Stimulated activated memory B cell treated with anti-CD40 and anti-IgM and Interleukin-4, amounts not matched to agents 10 μg/mL and 1 μg/mL and 100 μg/mL, for 72 hours (primary cell): Measurements from ENCODE around the gene MFN2.
"Not testable (repeated sequence)": the region's sequence is repeated elsewhere in the genome, so short reads cannot be mapped to it uniquely, and the experiment has no call there.

Experiments used
- ATAC-seq: fragments of 150-1000 bp; cut with Tn5 transposase; 2 replicates; pipeline ENCODE4 v1.10.0; 2021
- H3K27ac Mint-ChIP-seq: one replicate; pipeline ENCODE4 v1.8.0; 2022; ENCODE audit warnings: mild to moderate bottlenecking, mixed read lengths
- H3K27me3 Mint-ChIP-seq: one replicate; pipeline ENCODE4 v1.8.0; 2022; ENCODE audit warnings: mixed read lengths
- H3K36me3 Mint-ChIP-seq: one replicate; pipeline ENCODE4 v1.8.0; 2022; ENCODE audit warnings: mixed read lengths
- H3K4me1 Mint-ChIP-seq: one replicate; pipeline ENCODE4 v1.8.0; 2022; ENCODE audit warnings: mixed read lengths
- H3K4me3 Mint-ChIP-seq: one replicate; pipeline ENCODE4 v1.8.0; 2022; ENCODE audit warnings: mild to moderate bottlenecking, moderate library complexity, mixed read lengths
- H3K9me3 Mint-ChIP-seq: one replicate; pipeline ENCODE4 v1.8.0; 2022; ENCODE audit warnings: mixed read lengths

MFN2 gene

DNA sequence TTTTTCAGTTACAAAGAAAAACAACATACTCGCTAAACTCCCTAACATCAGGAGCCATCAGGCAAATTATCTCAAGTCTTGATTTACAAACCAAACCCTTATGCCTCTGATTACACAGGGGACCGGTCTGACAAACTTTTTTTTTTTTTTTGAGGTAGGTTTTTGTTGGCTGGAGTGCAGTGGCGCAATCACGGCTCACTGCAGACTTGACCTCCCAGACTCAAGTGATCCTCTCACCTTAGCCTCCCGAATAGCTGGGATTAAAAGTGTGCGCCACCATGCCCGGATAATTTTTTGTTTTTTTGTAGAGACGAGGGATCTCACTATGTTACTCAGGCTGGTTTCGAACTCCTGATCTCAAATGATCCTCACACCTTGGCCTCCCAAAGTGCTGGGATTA is 35.3 kb downstream of the MFN2 start:
- H3K27me3 Mint-ChIP-seq: no peaks in the 10 kb centered on the region
- no peak for ATAC-seq
- no peaks in the 10 kb centered on the region for H3K9me3 Mint-ChIP-seq
- no peak overlapping the region for H3K4me3 Mint-ChIP-seq
- H3K4me1 Mint-ChIP-seq: peaks cover 15% of the 10 kb centered on the region
- H3K36me3 Mint-ChIP-seq: peaks cover 25% of the 10 kb centered on the region
- no peak overlapping the region for H3K27ac Mint-ChIP-seq

DNA sequence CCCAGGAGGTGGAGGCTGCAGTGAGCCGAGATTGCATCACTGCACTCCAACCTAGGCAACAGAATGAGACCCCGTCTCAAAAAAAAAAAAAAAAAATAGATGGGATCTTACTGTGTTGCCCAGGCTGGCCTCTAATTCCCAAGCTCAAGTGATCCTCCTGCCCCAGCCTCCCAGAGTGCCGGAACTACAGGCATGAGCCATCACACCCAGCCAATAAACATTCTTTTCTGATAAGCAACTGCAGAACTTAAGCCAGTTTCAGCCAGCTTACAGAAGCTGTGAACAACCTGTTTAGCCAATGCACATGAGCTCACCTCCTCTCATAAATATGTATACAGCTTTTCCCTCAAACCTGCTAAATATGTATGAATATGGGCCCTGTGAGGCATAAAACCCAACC is 35.9 kb downstream of the MFN2 start:
- Mint-ChIP-seq H3K27me3 (no peaks in the 10 kb centered on the region), H3K4me1 (peaks cover 19% of the 10 kb centered on the region), H3K4me3 (no peak overlapping the region), H3K9me3 (no peaks in the 10 kb centered on the region), H3K36me3 (peaks cover 21% of the 10 kb centered on the region), H3K27ac (no peak overlapping the region)
- ATAC-seq: no peak

DNA sequence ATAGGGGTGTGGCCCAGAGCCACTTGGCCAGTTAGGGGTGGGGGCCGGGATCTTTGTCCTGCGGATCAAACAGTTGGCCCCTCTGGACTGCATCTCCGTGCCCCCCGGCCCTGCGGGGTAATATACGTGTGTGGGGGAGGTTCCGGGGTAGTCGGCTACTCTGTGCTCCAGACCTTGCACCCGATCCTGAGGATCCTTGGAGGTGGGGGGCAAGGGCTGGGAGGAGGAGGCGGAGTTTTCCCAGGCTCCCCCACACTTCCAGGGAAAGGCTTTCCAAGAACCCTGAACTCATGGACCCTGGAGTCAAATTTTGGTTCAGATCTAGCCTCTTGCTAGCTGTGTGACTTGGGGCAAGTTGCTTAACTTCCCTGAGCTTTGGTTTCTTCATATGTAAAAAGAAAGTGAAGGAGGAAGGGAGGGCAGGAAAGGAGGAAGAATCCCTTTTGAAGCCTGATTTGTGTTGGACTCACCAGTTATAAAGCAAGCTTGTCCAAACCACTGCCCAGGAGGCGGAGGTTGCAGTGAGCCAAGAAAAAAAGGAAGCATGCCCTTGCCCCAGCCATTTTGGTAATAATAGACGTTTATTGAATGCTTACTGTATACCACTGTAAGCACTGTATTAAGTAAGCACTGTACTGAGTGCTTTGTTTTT is 39.7 kb downstream of the MFN2 start:
- Mint-ChIP-seq H3K36me3 (peaks cover 31% of the 10 kb centered on the region), H3K4me3 (peak overlapping the region; percentile 79), H3K27ac (peak overlapping the region; percentile 44), H3K27me3 (no peaks in the 10 kb centered on the region), H3K4me1 (peaks cover 17% of the 10 kb centered on the region), H3K9me3 (no peaks in the 10 kb centered on the region)
- ATAC-seq: peak; percentile 1

DNA sequence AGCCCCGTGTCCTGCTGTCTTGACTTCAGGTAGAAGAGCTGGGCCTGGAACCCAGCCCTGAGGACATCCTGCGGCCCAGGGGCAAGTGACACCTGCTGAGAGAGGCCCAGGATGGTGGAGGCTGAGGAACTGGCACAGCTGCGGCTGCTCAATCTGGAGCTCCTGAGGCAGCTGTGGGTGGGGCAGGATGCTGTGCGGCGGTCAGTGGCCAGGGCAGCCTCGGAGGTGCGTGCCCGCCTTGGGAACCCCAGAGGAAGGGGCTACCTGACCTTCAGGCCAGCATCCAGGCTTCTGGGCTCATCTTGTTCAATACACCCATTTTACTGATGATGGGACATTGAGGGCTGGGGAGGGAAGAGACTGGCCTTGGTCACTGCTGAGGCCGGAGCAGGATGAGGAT is 41.4 kb downstream of the MFN2 start:
- Mint-ChIP-seq H3K4me1 (peaks cover 21% of the 10 kb centered on the region), H3K9me3 (no peaks in the 10 kb centered on the region), H3K27ac (no peak overlapping the region), H3K4me3 (no peak overlapping the region), H3K36me3 (peaks cover 45% of the 10 kb centered on the region), H3K27me3 (no peaks in the 10 kb centered on the region)
- no peak for ATAC-seq

DNA sequence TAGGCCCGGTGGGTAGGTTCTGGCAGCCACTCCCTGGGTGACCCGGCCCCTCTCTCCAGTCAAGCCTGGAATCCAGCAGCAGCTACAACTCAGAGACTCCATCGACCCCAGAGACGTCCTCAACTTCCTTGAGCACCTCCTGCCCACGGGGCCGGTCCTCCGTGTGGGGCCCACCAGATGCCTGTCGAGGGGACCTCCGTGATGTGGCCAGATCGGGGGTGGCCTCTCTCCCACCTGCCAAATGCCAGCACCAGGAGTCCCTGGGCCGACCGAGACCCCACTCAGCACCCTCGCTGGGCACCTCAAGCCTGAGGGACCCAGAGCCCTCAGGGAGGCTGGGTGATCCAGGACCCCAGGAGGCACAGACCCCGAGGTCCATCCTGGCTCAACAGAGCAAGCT is 41.8 kb downstream of the MFN2 start:
- H3K4me3 Mint-ChIP-seq: no peak overlapping the region
- H3K27ac Mint-ChIP-seq: no peak overlapping the region
- peaks cover 25% of the 10 kb centered on the region for H3K4me1 Mint-ChIP-seq
- no peaks in the 10 kb centered on the region for H3K27me3 Mint-ChIP-seq
- no peak for ATAC-seq
- no peaks in the 10 kb centered on the region for H3K9me3 Mint-ChIP-seq
- peaks cover 50% of the 10 kb centered on the region for H3K36me3 Mint-ChIP-seq

DNA sequence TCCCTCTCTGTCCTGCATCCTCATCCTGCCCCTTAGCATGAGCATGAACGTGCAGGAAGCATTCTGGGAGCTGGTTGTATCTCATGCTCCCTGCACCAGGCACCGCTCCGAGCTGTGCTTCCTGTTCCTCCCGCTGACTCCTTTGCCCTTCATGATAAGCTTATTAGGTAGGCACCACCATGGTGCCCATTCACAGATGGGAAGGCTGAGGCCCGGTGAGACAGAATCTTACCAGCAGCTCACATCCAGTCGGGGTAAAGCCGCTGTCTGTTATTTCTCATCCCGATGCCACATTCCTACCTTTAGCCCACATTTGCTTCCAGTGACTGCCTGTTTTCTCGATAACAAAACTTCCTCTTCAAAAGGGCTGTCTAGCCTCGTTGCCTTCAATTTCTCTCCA is 46.3 kb downstream of the MFN2 start:
- Mint-ChIP-seq H3K4me3 (no peak overlapping the region), H3K36me3 (peaks cover 88% of the 10 kb centered on the region), H3K27ac (no peak overlapping the region), H3K9me3 (no peaks in the 10 kb centered on the region), H3K4me1 (peaks cover 45% of the 10 kb centered on the region), H3K27me3 (no peaks in the 10 kb centered on the region)
- no peak for ATAC-seq

DNA sequence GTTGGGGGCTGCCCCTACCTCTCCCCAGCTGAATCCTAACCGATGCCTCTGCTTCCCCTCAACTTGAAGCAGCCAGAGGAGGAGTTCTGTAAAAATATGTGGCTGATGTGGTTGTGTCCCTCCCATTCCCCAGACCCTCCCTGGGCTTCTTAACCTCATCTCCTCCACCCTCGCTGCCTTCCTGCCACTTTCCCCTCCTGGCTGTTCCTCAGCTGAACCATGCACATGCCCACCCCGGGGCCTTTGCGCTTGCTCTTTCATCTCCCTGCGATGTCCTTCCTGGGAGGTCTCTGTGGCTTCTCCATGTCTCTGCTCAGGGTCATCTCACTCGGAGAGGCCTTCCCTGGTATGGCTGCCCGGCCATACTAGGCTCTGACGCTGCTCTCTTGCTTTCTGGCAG is 48.0 kb downstream of the MFN2 start:
- ATAC-seq: no peak
- Mint-ChIP-seq H3K4me3 (no peak overlapping the region), H3K27me3 (no peaks in the 10 kb centered on the region), H3K36me3 (peaks cover 81% of the 10 kb centered on the region), H3K27ac (peak overlapping the region; percentile 1), H3K4me1 (peaks cover 43% of the 10 kb centered on the region), H3K9me3 (no peaks in the 10 kb centered on the region)

DNA sequence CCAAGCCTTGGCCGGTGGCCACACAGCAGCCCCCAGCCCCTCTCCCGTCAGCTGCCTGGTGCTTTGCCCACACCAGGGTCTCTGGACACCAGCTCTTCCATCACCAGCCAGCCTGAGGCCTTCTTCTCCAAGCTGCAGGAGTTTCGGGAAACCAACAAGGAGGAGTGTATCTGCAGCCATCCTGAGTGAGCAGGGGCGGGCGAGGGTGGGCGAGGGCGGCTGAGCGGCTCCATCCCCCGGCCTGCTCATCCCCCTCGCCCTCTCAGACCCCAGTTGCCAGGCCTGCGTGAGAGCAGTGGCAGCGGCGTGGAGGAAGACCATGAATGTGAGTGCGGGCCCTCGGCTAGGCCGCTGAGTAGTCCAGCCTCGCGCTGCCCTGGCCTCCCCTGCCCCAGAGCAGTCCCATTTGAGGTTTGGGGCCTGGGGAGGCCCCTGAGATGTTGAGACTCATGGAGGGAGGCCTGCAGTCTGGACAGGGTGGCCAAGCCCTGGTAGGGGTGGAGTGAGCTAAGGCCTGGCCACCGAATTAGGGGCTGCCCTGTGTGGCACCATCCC is 48.8 kb downstream of the MFN2 start:
- no peak for ATAC-seq
- H3K9me3 Mint-ChIP-seq: no peaks in the 10 kb centered on the region
- H3K4me1 Mint-ChIP-seq: peaks cover 43% of the 10 kb centered on the region
- H3K27ac Mint-ChIP-seq: peak overlapping the region; percentile 1
- peaks cover 74% of the 10 kb centered on the region for H3K36me3 Mint-ChIP-seq
- no peaks in the 10 kb centered on the region for H3K27me3 Mint-ChIP-seq
- H3K4me3 Mint-ChIP-seq: no peak overlapping the region

DNA sequence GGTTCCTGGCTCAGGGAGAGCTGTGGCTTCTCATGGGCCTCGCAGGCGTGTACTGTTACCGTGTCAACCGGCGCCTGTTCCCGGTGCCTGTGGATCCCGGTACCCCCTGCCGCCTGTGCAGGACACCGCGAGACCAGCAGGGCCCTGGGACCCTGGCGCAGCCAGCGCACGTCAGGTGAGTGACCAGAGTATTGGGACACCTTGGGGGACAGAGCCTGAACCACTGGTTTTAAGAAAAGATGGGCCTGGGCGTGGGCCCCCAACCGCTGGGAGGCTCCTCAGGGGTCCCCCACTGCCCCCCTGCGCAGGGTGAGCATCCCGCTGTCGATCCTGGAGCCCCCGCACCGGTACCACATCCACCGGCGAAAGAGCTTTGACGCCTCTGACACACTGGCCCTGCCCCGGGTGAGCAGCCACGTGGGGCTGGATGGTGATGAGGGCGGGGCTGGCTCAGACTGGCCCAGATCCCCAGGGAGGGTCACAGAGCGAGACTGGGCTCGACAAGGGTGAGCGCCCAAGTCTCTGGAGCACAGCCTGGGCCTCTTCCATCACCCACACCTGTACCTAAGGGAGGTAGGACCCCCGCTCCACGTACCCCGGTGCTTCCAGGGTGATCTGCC is 49.6 kb downstream of the MFN2 start:
- Mint-ChIP-seq H3K4me3 (no peak overlapping the region), H3K9me3 (no peaks in the 10 kb centered on the region), H3K27ac (peak overlapping the region; percentile 67), H3K36me3 (peaks cover 66% of the 10 kb centered on the region), H3K27me3 (no peaks in the 10 kb centered on the region), H3K4me1 (peaks cover 43% of the 10 kb centered on the region)
- peak; percentile 88 for ATAC-seq

DNA sequence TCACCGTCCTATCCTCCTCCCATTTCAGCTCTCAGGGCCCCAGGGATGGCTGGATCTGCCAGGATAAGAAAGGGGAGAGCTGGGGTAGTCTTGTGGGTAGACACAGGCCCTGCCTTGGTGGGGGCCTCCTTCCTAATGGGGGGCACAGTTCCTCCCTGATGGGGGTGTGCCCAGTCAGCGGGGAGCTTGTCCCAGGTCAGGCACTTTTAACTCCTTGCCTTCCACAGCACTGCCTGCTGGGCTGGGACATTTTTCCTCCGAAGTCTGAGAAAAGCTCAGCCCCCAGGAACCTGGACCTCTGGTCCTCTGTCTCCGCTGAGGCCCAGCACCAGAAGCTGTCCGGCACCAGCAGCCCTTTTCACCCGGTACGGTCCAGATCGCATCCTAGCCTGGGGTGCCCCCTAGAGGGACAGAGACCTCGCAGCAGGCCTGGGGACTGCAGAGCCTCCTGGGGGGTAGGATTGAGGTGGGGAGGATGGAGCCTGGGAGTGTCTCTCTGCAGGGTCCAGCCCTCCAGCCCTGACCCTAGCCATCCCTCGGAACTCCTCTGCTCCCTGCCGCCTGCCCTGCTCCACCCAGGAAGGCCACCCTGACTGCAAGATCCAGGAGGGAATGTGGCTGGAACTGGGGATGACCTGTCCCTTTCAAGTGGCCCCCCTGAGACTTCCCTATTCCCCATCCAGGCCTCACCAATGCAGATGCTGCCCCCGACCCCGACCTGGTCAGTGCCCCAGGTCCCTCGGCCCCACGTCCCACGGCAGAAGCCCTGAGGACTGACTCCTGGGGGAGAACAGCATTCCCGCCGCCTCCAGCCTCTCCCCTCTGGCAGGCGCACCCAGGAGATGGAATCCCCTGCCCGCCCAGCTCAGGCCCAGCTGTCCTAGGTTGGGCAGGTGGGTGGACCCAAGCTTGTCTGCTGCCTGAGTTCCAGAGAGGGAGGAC is 51.1 kb downstream of the MFN2 start:
- H3K36me3 Mint-ChIP-seq: peaks cover 53% of the 10 kb centered on the region
- no peak overlapping the region for H3K4me3 Mint-ChIP-seq
- H3K9me3 Mint-ChIP-seq: no peaks in the 10 kb centered on the region
- H3K27me3 Mint-ChIP-seq: no peaks in the 10 kb centered on the region
- ATAC-seq: peak; percentile 66
- H3K4me1 Mint-ChIP-seq: peaks cover 42% of the 10 kb centered on the region
- no peak overlapping the region for H3K27ac Mint-ChIP-seq

DNA sequence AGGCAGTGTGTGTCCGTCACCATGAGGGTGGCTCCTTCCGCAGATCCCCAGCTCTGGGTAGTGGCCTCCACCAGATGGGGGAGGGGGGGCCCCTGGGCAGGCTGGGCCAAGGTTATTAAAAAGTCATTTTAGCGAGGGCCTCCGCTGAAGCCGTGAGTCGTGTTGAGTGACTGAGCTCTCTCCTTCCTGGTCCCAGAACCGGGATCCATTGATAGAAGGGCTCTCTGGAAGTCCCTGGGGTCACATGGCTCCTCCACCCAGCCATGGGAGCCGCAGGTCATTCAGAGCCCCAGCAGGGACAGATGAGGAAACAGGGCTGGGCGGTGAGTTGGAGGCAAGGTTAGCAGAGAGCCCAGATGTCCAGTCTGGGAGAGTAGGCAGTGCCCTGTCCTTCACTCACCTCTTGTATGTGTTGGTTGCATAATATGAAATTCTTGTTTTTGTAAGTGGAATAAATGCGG is 51.9 kb downstream of the MFN2 start:
- H3K4me1 Mint-ChIP-seq: peaks cover 35% of the 10 kb centered on the region
- no peaks in the 10 kb centered on the region for H3K9me3 Mint-ChIP-seq
- no peak overlapping the region for H3K4me3 Mint-ChIP-seq
- no peaks in the 10 kb centered on the region for H3K27me3 Mint-ChIP-seq
- H3K36me3 Mint-ChIP-seq: peaks cover 44% of the 10 kb centered on the region
- ATAC-seq: no peak
- no peak overlapping the region for H3K27ac Mint-ChIP-seq

DNA sequence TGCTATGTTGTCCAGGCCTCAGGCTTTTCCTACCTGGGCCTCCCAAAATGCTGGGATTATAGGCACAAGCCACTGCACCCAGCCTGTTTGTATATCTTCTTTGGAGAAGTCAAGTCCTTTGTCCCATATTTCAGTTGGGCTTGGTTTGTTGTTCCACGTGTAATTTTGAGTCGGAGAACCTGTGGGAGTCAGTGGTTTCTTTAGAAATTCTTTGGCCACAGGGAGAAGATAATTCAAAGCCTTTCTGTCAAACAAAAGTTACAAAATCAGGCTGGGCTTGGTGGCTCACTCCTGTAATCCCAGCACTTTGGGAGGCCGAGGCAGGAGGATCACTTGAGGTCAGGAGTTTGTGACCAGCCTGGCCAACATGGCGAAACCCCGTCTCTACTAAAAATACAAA is 53.2 kb downstream of the MFN2 start:
- not testable (repeated sequence) for H3K27ac Mint-ChIP-seq, ATAC-seq, H3K4me3 Mint-ChIP-seq, H3K9me3 Mint-ChIP-seq, H3K27me3 Mint-ChIP-seq
- Mint-ChIP-seq H3K36me3 (peaks cover 34% of the 10 kb centered on the region), H3K4me1 (peaks cover 42% of the 10 kb centered on the region)

DNA sequence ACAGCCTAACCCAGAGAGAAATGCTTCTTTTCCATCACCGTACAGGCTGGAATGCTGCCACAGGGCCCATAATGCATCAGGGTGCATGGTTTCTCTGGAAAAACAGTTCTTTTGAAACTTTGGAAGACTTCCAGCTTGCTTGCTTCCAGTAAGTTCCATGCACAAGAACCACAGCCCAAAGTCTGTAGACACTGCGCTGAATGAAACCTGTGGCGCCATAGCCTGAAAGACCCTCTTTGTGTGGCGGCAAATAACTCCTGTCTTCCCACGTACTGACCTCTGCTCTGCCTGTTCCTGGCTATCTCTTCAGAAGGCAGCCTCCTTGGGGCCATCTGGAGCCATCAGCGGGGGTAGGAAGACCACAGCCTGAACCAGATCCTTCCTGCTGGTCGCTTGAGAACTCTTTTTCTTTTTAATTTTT is 54.1 kb downstream of the MFN2 start:
- Mint-ChIP-seq H3K4me3 (no peak overlapping the region), H3K4me1 (peaks cover 42% of the 10 kb centered on the region), H3K27ac (no peak overlapping the region), H3K27me3 (no peaks in the 10 kb centered on the region), H3K36me3 (peaks cover 24% of the 10 kb centered on the region), H3K9me3 (no peaks in the 10 kb centered on the region)
- ATAC-seq: no peak

DNA sequence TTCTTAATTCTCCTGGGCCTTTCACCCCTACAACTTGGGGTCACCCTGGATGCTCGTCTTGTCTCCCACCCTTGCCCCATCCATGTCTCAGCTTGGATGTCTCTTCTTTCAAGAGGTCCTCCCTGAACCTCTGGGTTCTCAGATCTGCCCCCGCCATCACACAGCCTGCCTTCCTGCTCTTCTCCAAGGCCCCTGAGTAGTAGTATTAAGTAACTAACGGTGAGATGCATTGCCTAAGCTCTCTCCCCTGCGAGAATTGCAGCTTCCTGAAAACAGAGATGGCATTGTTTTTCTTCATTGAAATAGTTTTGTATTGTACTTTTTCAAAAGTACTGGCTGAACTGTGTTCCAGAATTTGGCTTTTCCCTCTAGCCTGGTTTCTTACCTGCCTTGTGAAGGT is 55.1 kb downstream of the MFN2 start:
- Mint-ChIP-seq H3K27me3 (no peaks in the 10 kb centered on the region), H3K9me3 (no peaks in the 10 kb centered on the region), H3K36me3 (peaks cover 15% of the 10 kb centered on the region), H3K4me3 (no peak overlapping the region), H3K4me1 (peaks cover 42% of the 10 kb centered on the region), H3K27ac (peak overlapping the region; percentile 24)
- ATAC-seq: no peak
